Fibroblast of villous mesenchyme (primary cell): ENCODE measurements around the gene UCP2. TPM values are rescaled to one million over a fixed set of nuclear protein-coding genes. Genes with fewer than 3 reads are reported as not detected.

ENCODE experiments used
- DNase-seq: peaks from one replicate; pipeline ENCODE4 v3.0.0-alpha.2; 2010; ENCODE audit warnings: low read depth
- H3K4me3 ChIP-seq: 2 replicates; pipeline ENCODE4 v1.5.1; 2011; ENCODE audit warnings: low read depth, mild to moderate bottlenecking, low read length
- total RNA-seq: library from RNA; depleted of rRNA; stranded (reverse); fragments of >200 nt; gene quantifications from 2 replicates; pipeline ENCODE4 v1.2.3, GENCODE V29; 2012
- TF ChIP-seq, protein P1 (sequence below): IDR thresholded peaks from 2 replicates; pipeline ENCODE4 v1.5.1; 2012; ENCODE audit warnings: low read depth, mild to moderate bottlenecking, low read length; ENCODE audit not compliant: insufficient read depth

The UCP2 gene
- total RNA-seq, 1 donor, result 2.6 TPM

GRCh38 chr11:74021998-74022397 is 39.4 kb upstream of the UCP2 start:
- TF ChIP-seq, protein P1, sequence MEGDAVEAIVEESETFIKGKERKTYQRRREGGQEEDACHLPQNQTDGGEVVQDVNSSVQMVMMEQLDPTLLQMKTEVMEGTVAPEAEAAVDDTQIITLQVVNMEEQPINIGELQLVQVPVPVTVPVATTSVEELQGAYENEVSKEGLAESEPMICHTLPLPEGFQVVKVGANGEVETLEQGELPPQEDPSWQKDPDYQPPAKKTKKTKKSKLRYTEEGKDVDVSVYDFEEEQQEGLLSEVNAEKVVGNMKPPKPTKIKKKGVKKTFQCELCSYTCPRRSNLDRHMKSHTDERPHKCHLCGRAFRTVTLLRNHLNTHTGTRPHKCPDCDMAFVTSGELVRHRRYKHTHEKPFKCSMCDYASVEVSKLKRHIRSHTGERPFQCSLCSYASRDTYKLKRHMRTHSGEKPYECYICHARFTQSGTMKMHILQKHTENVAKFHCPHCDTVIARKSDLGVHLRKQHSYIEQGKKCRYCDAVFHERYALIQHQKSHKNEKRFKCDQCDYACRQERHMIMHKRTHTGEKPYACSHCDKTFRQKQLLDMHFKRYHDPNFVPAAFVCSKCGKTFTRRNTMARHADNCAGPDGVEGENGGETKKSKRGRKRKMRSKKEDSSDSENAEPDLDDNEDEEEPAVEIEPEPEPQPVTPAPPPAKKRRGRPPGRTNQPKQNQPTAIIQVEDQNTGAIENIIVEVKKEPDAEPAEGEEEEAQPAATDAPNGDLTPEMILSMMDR, result no peak
- DNase-seq, result no peak
- H3K4me3 ChIP-seq, result no peak overlapping the region

GRCh38 chr11:74020539-74020938 is 37.9 kb upstream of the UCP2 start:
- TF ChIP-seq, protein P1, result no peak
- no peak overlapping the region for H3K4me3 ChIP-seq
- DNase-seq, result no peak

DNA sequence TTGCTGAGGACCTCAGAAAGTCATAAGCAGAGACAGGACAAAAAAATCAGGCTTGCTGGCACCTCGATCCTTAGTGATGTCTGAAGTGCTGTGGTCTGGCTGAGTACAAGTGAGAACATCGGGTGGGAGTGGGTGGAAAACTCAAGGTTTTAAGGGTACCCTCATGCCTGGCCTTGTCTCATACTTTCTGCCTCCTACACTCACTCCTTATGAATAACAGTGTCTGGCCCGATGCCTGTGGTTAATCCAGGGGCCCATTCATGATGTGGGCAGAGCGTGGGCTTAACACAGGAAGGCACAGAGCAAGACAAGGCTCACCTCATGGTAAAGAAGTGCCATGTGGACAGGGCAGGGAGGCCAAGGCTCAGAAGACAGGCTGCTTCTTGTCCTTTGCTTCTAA is 37.2 kb upstream of the UCP2 start:
- no peak for DNase-seq
- H3K4me3 ChIP-seq, result no peak overlapping the region
- TF ChIP-seq, protein P1, result no peak

DNA sequence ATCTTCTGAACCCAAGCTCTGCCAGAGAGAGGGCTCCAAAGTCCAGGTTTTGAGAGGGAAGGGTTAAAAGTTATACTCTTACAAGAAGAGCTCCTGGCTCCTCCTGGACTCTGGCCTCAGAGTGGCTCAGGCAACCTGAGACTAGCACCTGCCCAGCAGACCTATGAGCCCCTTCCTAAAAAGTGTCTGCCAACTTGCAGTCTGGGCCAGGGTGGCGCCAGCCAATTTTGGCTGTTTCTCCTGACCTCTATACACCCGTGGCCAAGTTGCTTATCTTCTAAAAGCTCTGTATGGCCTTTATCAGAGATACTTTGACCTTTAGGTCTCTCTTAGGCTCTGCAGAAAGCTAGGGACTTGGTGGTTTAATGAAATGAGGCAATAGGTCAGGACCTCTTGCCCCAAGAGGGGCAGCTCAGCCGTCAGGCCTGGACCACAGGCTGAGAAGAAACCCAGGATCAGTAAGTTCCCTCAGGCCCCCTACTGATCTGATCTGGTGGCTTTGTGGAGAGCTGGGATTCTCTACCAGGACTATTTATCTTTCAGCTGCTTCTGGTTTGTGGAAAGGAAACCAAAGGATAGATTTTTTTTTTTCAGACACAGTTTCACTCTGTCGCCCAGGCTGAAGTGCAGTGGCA is 36.6 kb upstream of the UCP2 start:
- no peak overlapping the region for H3K4me3 ChIP-seq
- TF ChIP-seq, protein P1, result no peak
- DNase-seq, result peak; percentile 88

DNA sequence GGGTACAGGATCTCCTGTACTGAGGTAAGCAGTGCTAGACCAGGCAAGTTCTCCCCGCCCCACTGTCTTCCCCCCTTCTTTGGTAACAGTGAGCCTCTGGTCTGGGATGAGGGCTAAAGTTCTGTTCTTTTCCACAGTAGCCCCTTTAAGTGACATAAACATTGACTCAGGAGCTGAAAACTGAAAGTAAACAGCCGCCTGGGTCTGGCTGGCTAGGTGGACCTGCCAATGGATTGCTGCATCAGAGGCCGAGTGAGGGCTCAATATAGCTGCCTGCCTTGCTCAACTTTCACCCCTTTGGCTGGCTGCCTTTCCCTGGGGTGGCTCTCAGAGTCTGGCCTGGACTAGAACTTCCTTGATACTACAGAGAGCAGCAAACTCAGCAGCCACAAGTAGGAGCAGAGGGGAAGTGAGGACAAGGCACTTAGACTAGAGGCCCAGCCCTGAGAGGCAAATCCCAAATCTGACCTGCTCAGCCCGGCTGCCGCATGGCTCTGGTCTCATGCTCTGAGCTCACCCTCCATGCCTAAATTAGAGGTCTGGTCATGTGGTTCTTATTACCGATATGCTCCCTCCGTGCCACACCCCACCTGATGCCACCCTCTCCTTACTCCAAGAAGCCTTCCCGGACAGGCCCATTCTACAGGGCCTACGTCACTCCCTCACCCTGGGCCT is 35.8 kb upstream of the UCP2 start:
- peak; percentile 97 for DNase-seq
- TF ChIP-seq, protein P1, result no peak
- H3K4me3 ChIP-seq, result no peak overlapping the region

- DNase-seq, result no peak
- TF ChIP-seq, protein P1, result no peak
- no peak overlapping the region for H3K4me3 ChIP-seq
These were observed 35.0 kb upstream of the UCP2 start for GRCh38 chr11:74017631-74018030.
